ENCODE results near the gene SIDT1. TPM values are rescaled to one million over a fixed set of nuclear protein-coding genes. Genes with fewer than 3 reads are reported as not detected.
A peak's percentile ranks its signal among the peaks of the same experiment; 100 is the strongest.

SIDT1 gene
- total RNA-seq, 2 experiments from 2014 or later: 14.6 to 14.9 TPM

- no peak for DNase-seq
- no peaks in the 10 kb centered on the region for H3K36me3 Mint-ChIP-seq (ENCODE audit: low read depth)
- CTCF ChIA-PET: interaction anchor here (0.6 to 6.4 kb wide), 11 partner anchors 9 to 229 kb away, joined by 3 to 44 read pairs (median 5); partner anchors contain the start of gene NAA50
- H3K27ac Mint-ChIP-seq: no peak overlapping the region
- no peaks in the 10 kb centered on the region for H3K9me3 Mint-ChIP-seq
- H3K27me3 Mint-ChIP-seq (ENCODE audit: low read depth): peaks cover 12% of the 10 kb centered on the region
- H3K4me3 Mint-ChIP-seq: no peak overlapping the region
- H3K4me1 Mint-ChIP-seq (ENCODE audit: low read depth): peaks cover 12% of the 10 kb centered on the region
- intact Hi-C loops (cut with micrococcal nuclease): no loop called here
Measured at GRCh38 chr3:113516115-113516505, 16.2 kb upstream of the SIDT1 start.

- H3K36me3 Mint-ChIP-seq (ENCODE audit: low read depth): no peaks in the 10 kb centered on the region
- intact Hi-C loops (cut with micrococcal nuclease): no loop called here
- CTCF ChIA-PET: no interaction called here
- no peak overlapping the region for H3K4me3 Mint-ChIP-seq
- no peak overlapping the region for H3K27ac Mint-ChIP-seq
- no peaks in the 10 kb centered on the region for H3K4me1 Mint-ChIP-seq (ENCODE audit: low read depth)
- H3K27me3 Mint-ChIP-seq (ENCODE audit: low read depth): peaks cover 11% of the 10 kb centered on the region
- DNase-seq: no peak
- H3K9me3 Mint-ChIP-seq: no peaks in the 10 kb centered on the region
Measured at GRCh38 chr3:113521981-113522380, 10.4 kb upstream of the SIDT1 start.

GRCh38 chr3:113523241-113523640 lies 9.1 kb upstream of the SIDT1 start:
- H3K27me3 Mint-ChIP-seq (ENCODE audit: low read depth): peaks cover 9% of the 10 kb centered on the region
- DNase-seq: no peak
- no peaks in the 10 kb centered on the region for H3K9me3 Mint-ChIP-seq
- H3K4me1 Mint-ChIP-seq (ENCODE audit: low read depth): no peaks in the 10 kb centered on the region
- no peaks in the 10 kb centered on the region for H3K36me3 Mint-ChIP-seq (ENCODE audit: low read depth)
- H3K27ac Mint-ChIP-seq: no peak overlapping the region
- CTCF ChIA-PET: no interaction called here
- no peak overlapping the region for H3K4me3 Mint-ChIP-seq
- intact Hi-C loops (cut with micrococcal nuclease): no loop called here

GRCh38 chr3:113532698-113533533 lies 561 bp downstream of the SIDT1 start:
- Mint-ChIP-seq H3K27ac (peak overlapping the region; percentile 96), H3K27me3 (ENCODE audit: low read depth) (no peaks in the 10 kb centered on the region), H3K4me1 (ENCODE audit: low read depth) (peaks cover 50% of the 10 kb centered on the region), H3K9me3 (no peaks in the 10 kb centered on the region), H3K4me3 (peak overlapping the region; percentile 97), H3K36me3 (ENCODE audit: low read depth) (peaks cover 7% of the 10 kb centered on the region)
- CTCF ChIA-PET: interaction anchor here (0.8 to 1.4 kb wide), 3 partner anchors 18 to 45 kb away, joined by 3 to 5 read pairs (median 3); partner anchors contain the start of gene SPICE1
- peak; percentile 31 for DNase-seq
- intact Hi-C loops (cut with micrococcal nuclease): loop anchor here (1.0 to 10.0 kb wide), 13 partner anchors 9 to 1612 kb away; partner anchors contain the start of genes ATG3, CCDC191, QTRT2 and SLC35A5

GRCh38 chr3:113533534-113533892 lies 1.2 kb downstream of the SIDT1 start:
- H3K4me3 Mint-ChIP-seq: peak overlapping the region; percentile 97
- H3K27ac Mint-ChIP-seq: peak overlapping the region; percentile 81
- no peaks in the 10 kb centered on the region for H3K9me3 Mint-ChIP-seq
- H3K27me3 Mint-ChIP-seq (ENCODE audit: low read depth): no peaks in the 10 kb centered on the region
- peaks cover 54% of the 10 kb centered on the region for H3K4me1 Mint-ChIP-seq (ENCODE audit: low read depth)
- peak; percentile 66 for DNase-seq
- peaks cover 7% of the 10 kb centered on the region for H3K36me3 Mint-ChIP-seq (ENCODE audit: low read depth)
- intact Hi-C loops (cut with micrococcal nuclease): loop anchor here (1.0 to 10.0 kb wide), 8 partner anchors 9 to 1611 kb away; partner anchors contain the start of genes ATG3, CCDC191, QTRT2 and SLC35A5
- CTCF ChIA-PET: interaction anchor here (0.8 to 1.4 kb wide), 3 partner anchors 19 to 44 kb away, joined by 3 to 5 read pairs (median 3); partner anchors contain the start of gene SPICE1

GRCh38 chr3:113534365-113534764 lies 2.0 kb downstream of the SIDT1 start:
- Mint-ChIP-seq H3K36me3 (ENCODE audit: low read depth) (peaks cover 9% of the 10 kb centered on the region), H3K9me3 (no peaks in the 10 kb centered on the region), H3K27me3 (ENCODE audit: low read depth) (no peaks in the 10 kb centered on the region), H3K4me1 (ENCODE audit: low read depth) (peaks cover 54% of the 10 kb centered on the region), H3K27ac (peak overlapping the region; percentile 81), H3K4me3 (peak overlapping the region; percentile 97)
- intact Hi-C loops (cut with micrococcal nuclease): loop anchor here (5.0 to 10.0 kb wide), 6 partner anchors 517 to 1610 kb away; partner anchors contain the start of genes ATG3, CCDC191, QTRT2 and SLC35A5
- peak; percentile 41 for DNase-seq
- CTCF ChIA-PET: interaction anchor here (0.6 to 1.4 kb wide), 3 partner anchors 15 to 211 kb away, joined by 3 read pairs; partner anchors contain the start of gene SPICE1

GRCh38 chr3:113535898-113536297 lies 3.5 kb downstream of the SIDT1 start:
- Mint-ChIP-seq H3K36me3 (ENCODE audit: low read depth) (peaks cover 13% of the 10 kb centered on the region), H3K4me3 (no peak overlapping the region), H3K27me3 (ENCODE audit: low read depth) (no peaks in the 10 kb centered on the region), H3K4me1 (ENCODE audit: low read depth) (peaks cover 55% of the 10 kb centered on the region), H3K9me3 (no peaks in the 10 kb centered on the region), H3K27ac (no peak overlapping the region)
- CTCF ChIA-PET: interaction anchor here (0.7 to 1.6 kb wide), 5 partner anchors 12 to 158 kb away, joined by 3 to 8 read pairs (median 3); no protein-coding TSS in a partner anchor
- DNase-seq: no peak
- intact Hi-C loops (cut with micrococcal nuclease): loop anchor here (10.0 kb wide), 2 partner anchors 861 to 1609 kb away; partner anchors contain the start of gene ZBTB20

GRCh38 chr3:113536627-113537101 lies 4.3 kb downstream of the SIDT1 start:
- peaks cover 13% of the 10 kb centered on the region for H3K36me3 Mint-ChIP-seq (ENCODE audit: low read depth)
- intact Hi-C loops (cut with micrococcal nuclease): loop anchor here (10.0 kb wide), 2 partner anchors 862 to 1608 kb away; partner anchors contain the start of gene ZBTB20
- DNase-seq: no peak
- no peak overlapping the region for H3K4me3 Mint-ChIP-seq
- H3K27me3 Mint-ChIP-seq (ENCODE audit: low read depth): no peaks in the 10 kb centered on the region
- peaks cover 48% of the 10 kb centered on the region for H3K4me1 Mint-ChIP-seq (ENCODE audit: low read depth)
- no peak overlapping the region for H3K27ac Mint-ChIP-seq
- CTCF ChIA-PET: interaction anchor here (0.7 to 1.6 kb wide), 5 partner anchors 11 to 157 kb away, joined by 3 to 8 read pairs (median 3); no protein-coding TSS in a partner anchor
- H3K9me3 Mint-ChIP-seq: peaks cover 2% of the 10 kb centered on the region

GRCh38 chr3:113537155-113537554 lies 4.8 kb downstream of the SIDT1 start:
- Mint-ChIP-seq H3K9me3 (peaks cover 5% of the 10 kb centered on the region), H3K27ac (no peak overlapping the region), H3K36me3 (ENCODE audit: low read depth) (peaks cover 15% of the 10 kb centered on the region), H3K27me3 (ENCODE audit: low read depth) (no peaks in the 10 kb centered on the region), H3K4me3 (no peak overlapping the region), H3K4me1 (ENCODE audit: low read depth) (peaks cover 43% of the 10 kb centered on the region)
- CTCF ChIA-PET: interaction anchor here (1.2 to 1.6 kb wide), 2 partner anchors 10 to 40 kb away, joined by 4 to 8 read pairs; no protein-coding TSS in a partner anchor
- intact Hi-C loops (cut with micrococcal nuclease): loop anchor here (10.0 kb wide), 2 partner anchors 862 to 1608 kb away; partner anchors contain the start of gene ZBTB20
- no peak for DNase-seq

- Mint-ChIP-seq H3K36me3 (ENCODE audit: low read depth) (peaks cover 20% of the 10 kb centered on the region), H3K4me3 (no peak overlapping the region), H3K27me3 (ENCODE audit: low read depth) (no peaks in the 10 kb centered on the region), H3K27ac (no peak overlapping the region), H3K4me1 (ENCODE audit: low read depth) (peaks cover 32% of the 10 kb centered on the region), H3K9me3 (peaks cover 7% of the 10 kb centered on the region)
- no peak for DNase-seq
- intact Hi-C loops (cut with micrococcal nuclease): no loop called here
- CTCF ChIA-PET: interaction anchor here (0.6 to 1.2 kb wide), 4 partner anchors 14 to 461 kb away, joined by 3 read pairs; partner anchors contain the start of gene SPICE1
Measured at GRCh38 chr3:113541519-113541918, 9.2 kb downstream of the SIDT1 start.

GRCh38 chr3:113545594-113545993 lies 13.2 kb downstream of the SIDT1 start:
- no peak for DNase-seq
- CTCF ChIA-PET: interaction anchor here (1.2 kb wide), 1 partner anchor 511 kb away, joined by 3 read pairs; no protein-coding TSS in a partner anchor
- intact Hi-C loops (cut with micrococcal nuclease): no loop called here
- no peak overlapping the region for H3K4me3 Mint-ChIP-seq
- peaks cover 29% of the 10 kb centered on the region for H3K4me1 Mint-ChIP-seq (ENCODE audit: low read depth)
- no peak overlapping the region for H3K27ac Mint-ChIP-seq
- H3K9me3 Mint-ChIP-seq: peaks cover 7% of the 10 kb centered on the region
- peaks cover 16% of the 10 kb centered on the region for H3K36me3 Mint-ChIP-seq (ENCODE audit: low read depth)
- no peaks in the 10 kb centered on the region for H3K27me3 Mint-ChIP-seq (ENCODE audit: low read depth)

- Mint-ChIP-seq H3K27me3 (ENCODE audit: low read depth) (no peaks in the 10 kb centered on the region), H3K4me1 (ENCODE audit: low read depth) (peaks cover 32% of the 10 kb centered on the region), H3K36me3 (ENCODE audit: low read depth) (peaks cover 16% of the 10 kb centered on the region), H3K4me3 (peak overlapping the region; percentile 62), H3K9me3 (peaks cover 5% of the 10 kb centered on the region), H3K27ac (peak overlapping the region; percentile 64)
- CTCF ChIA-PET: interaction anchor here (0.6 to 1.5 kb wide), 6 partner anchors 8 to 512 kb away, joined by 3 to 6 read pairs (median 4); partner anchors contain the start of gene SPICE1
- intact Hi-C loops (cut with micrococcal nuclease): no loop called here
- DNase-seq: no peak
Measured at GRCh38 chr3:113546414-113546893, 14.1 kb downstream of the SIDT1 start.

Data from activated naive CD4-positive, alpha-beta T cell treated with anti-CD3 and anti-CD28 coated beads for 36 hours (primary cell).